HEK293 (cell line): ENCODE results near the gene QSOX1.

Experiments used
- MEIS1 ChIP-seq: sonication (generic); formaldehyde crosslinking; IDR thresholded peaks from 2 replicates; pipeline ENCODE4 v1.8.1; 2022; ENCODE audit warnings: missing genetic modification reagents, mild to moderate bottlenecking, borderline replicate concordance
- SP3 ChIP-seq: fragments of 450-650 bp; formaldehyde crosslinking; IDR thresholded peaks from 2 replicates; pipeline ENCODE4 v1.5.1; 2016; ENCODE audit warnings: missing biosample characterization, missing genetic modification characterization
- ZFP41 ChIP-seq: fragments of 450-650 bp; formaldehyde crosslinking; IDR thresholded peaks from 2 replicates; pipeline ENCODE4 v1.5.1; 2016; ENCODE audit warnings: missing biosample characterization, missing genetic modification characterization, borderline replicate concordance
- ZNF24 ChIP-seq: fragments of 450-650 bp; formaldehyde crosslinking; IDR thresholded peaks from 2 replicates; pipeline ENCODE4 v1.5.1; 2016; ENCODE audit warnings: missing biosample characterization, missing genetic modification characterization
- ZNF274 ChIP-seq, 2 experiments: fragments of 200-500 bp in 1 of 2; fragments of 450-650 bp in 1 of 2; sonication (Bioruptor generic) in 1 of 2; formaldehyde crosslinking in 1 of 2; IDR thresholded peaks; 2 replicates each; pipeline versions ENCODE4 v1.5.1 to v1.6.1; 2014 to 2016; ENCODE audit warnings: borderline replicate concordance in 1 of 2, inconsistent platforms in 1 of 2, low read length in 1 of 2, missing biosample characterization in 1 of 2, missing genetic modification characterization in 1 of 2
- ZNF311 ChIP-seq: fragments of 450-650 bp; formaldehyde crosslinking; IDR thresholded peaks from 2 replicates; pipeline ENCODE4 v1.5.1; 2017; ENCODE audit warnings: missing biosample characterization, missing genetic modification characterization, borderline replicate concordance
- ZNF473 ChIP-seq: fragments of 450-650 bp; formaldehyde crosslinking; IDR thresholded peaks from 2 replicates; pipeline ENCODE4 v1.5.1; 2017; ENCODE audit warnings: missing biosample characterization, missing genetic modification characterization
- ZNF510 ChIP-seq: fragments of 450-650 bp; formaldehyde crosslinking; IDR thresholded peaks from 2 replicates; pipeline ENCODE4 v1.5.1; 2018; ENCODE audit warnings: mild to moderate bottlenecking, missing genetic modification characterization, missing biosample characterization; ENCODE audit not compliant: insufficient replicate concordance
- ZNF514 ChIP-seq: fragments of 450-650 bp; formaldehyde crosslinking; IDR thresholded peaks from 2 replicates; pipeline ENCODE4 v1.5.1; 2016; ENCODE audit warnings: missing biosample characterization, missing genetic modification characterization
- ZNF777 ChIP-seq: fragments of 450-650 bp; formaldehyde crosslinking; IDR thresholded peaks from 2 replicates; pipeline ENCODE4 v1.5.1; 2017; ENCODE audit warnings: missing biosample characterization, missing genetic modification characterization, borderline replicate concordance

GRCh38 chr1:180239145-180240096, 84.8 kb downstream of the QSOX1 start:
- no peak for TF ChIP-seq ZNF473 (tag by site-specific recombination)
- no peak for TF ChIP-seq ZNF311 (tag by site-specific recombination)
- TF ChIP-seq ZNF24 (tag by site-specific recombination): no peak
- no peak for TF ChIP-seq ZNF510 (tag by site-specific recombination)
- no peak for TF ChIP-seq ZNF777 (tag by site-specific recombination)
- TF ChIP-seq ZNF514: no peak
- no peak for TF ChIP-seq ZFP41 (tag by site-specific recombination)
- TF ChIP-seq MEIS1 (CRISPR knock-in tag): no peak
- no peak for TF ChIP-seq ZNF274 (IDR thresholded peaks at IDR 0.05; ENCODE audit: low read length)
- no peak for TF ChIP-seq ZNF274 (tag by site-specific recombination; IDR thresholded peaks at IDR 0.05; ENCODE audit: borderline replicate concordance)
- no peak for TF ChIP-seq SP3 (tag by site-specific recombination)
